PC-9 (cell line): Measurements from ENCODE around the gene STAG1. TPM values are rescaled to one million over a fixed set of nuclear protein-coding genes. Genes with fewer than 3 reads are reported as not detected.
A peak's percentile ranks its signal among the peaks of the same experiment; 100 is the strongest.

Experiments
- BruUV-seq: library from RNA; stranded (reverse); fragments of 400-500 nt; replicated peaks from 2 replicates; lab custom pipeline; 2021; lab: Mats Ljungman, UMichigan
- CTCF ChIA-PET: fragments of 300-600 bp; sonication (Branson Sonifier 250); formaldehyde crosslinking; loops from one replicate; lab custom pipeline; 2022; ENCODE audit warnings: antibody characterized with exemption; lab: Charles Lee
- POLR2A ChIA-PET: fragments of 300-600 bp; sonication (Branson Sonifier 250); formaldehyde crosslinking; loops from one replicate; lab custom pipeline; 2022; ENCODE audit warnings: antibody characterized with exemption; ENCODE audit not compliant: unreplicated experiment; lab: Charles Lee
- DNase-seq, 2 experiments: peaks; one replicate each; pipeline versions ENCODE4 v3.0.0 to v3.0.0-alpha.2; 2015 to 2022; ENCODE audit warnings: mixed read lengths in 1 of 2
- H2AFZ ChIP-seq: fragments of 200-600 bp; sonication (generic); 2 replicates; pipeline ENCODE4 v1.8.1; 2017; ENCODE audit warnings: antibody characterized with exemption
- H3F3A ChIP-seq: fragments of 200-600 bp; sonication (generic); 2 replicates; pipeline ENCODE4 v1.8.1; 2017; ENCODE audit warnings: antibody characterized with exemption, mild to moderate bottlenecking, low read depth; ENCODE audit not compliant: insufficient read depth
- H3K27ac ChIP-seq: fragments of 200-600 bp; sonication (generic); 2 replicates; pipeline ENCODE4 v1.6.1; 2016; ENCODE audit warnings: mixed run types
- H3K27me3 ChIP-seq: fragments of 200-600 bp; sonication (generic); 2 replicates; pipeline ENCODE4 v1.6.1; 2016; ENCODE audit warnings: low read depth, mixed run types; ENCODE audit not compliant: insufficient read depth
- H3K36me3 ChIP-seq: fragments of 200-600 bp; sonication (generic); 2 replicates; pipeline ENCODE4 v1.6.1; 2016; ENCODE audit warnings: low read depth, mixed run types
- H3K4me1 ChIP-seq: fragments of 200-600 bp; sonication (generic); replicated peaks from 2 replicates; pipeline ENCODE4 v1.6.1; 2016; ENCODE audit warnings: mixed run types; ENCODE audit not compliant: insufficient read depth
- H3K4me2 ChIP-seq: fragments of 200-600 bp; sonication (generic); 2 replicates; pipeline ENCODE4 v1.6.1; 2017; ENCODE audit warnings: mixed run types
- H3K4me3 ChIP-seq: fragments of 200-600 bp; sonication (generic); 2 replicates; pipeline ENCODE4 v1.6.1; 2016; ENCODE audit warnings: mixed run types
- H3K79me2 ChIP-seq: fragments of 200-600 bp; sonication (generic); 2 replicates; pipeline ENCODE4 v1.6.1; 2017; ENCODE audit warnings: low read depth, mixed run types
- H3K9me2 ChIP-seq: fragments of 200-600 bp; sonication (generic); 2 replicates; pipeline ENCODE4 v1.8.1; 2017; ENCODE audit warnings: mild to moderate bottlenecking; ENCODE audit not compliant: insufficient read depth
- H3K9me3 ChIP-seq: fragments of 200-600 bp; sonication (generic); 2 replicates; pipeline ENCODE4 v1.8.1; 2016; ENCODE audit warnings: low read depth; ENCODE audit not compliant: insufficient read depth
- H4K20me1 ChIP-seq: fragments of 200-600 bp; sonication (generic); 2 replicates; pipeline ENCODE4 v1.8.1; 2017; ENCODE audit not compliant: insufficient read depth
- CTCF ChIP-seq: fragments of 200-600 bp; sonication (generic); conservative IDR thresholded peaks from 2 replicates; pipeline ENCODE4 v1.6.1; 2017; ENCODE audit warnings: mixed run types, antibody characterized with exemption, mild to moderate bottlenecking, moderate library complexity
- EZH2 ChIP-seq: fragments of 200-600 bp; sonication (generic); IDR thresholded peaks from 2 replicates; pipeline ENCODE4 v1.8.0; 2017; ENCODE audit warnings: antibody characterized with exemption, low read depth
- intact Hi-C: fragments of 100-400 bp; cut with micrococcal nuclease; formaldehyde crosslinking; loops from one replicate; pipeline ENCODE4 v1.10.0; 2022; ENCODE audit not compliant: unreplicated experiment
- total RNA-seq: library from RNA; stranded (reverse); gene quantifications from 2 replicates; pipeline ENCODE4 v1.2.3, GENCODE V29; 2021

STAG1 gene
- total RNA-seq, 1 experiment from 2014 or later: 39.3 TPM

GRCh38 chr3:136787349-136787748 lies 35.2 kb upstream of the STAG1 start:
- Histone ChIP-seq H3F3A (peaks cover 6% of the 10 kb centered on the region; the same call in 1 of the 2 replicates), H3K27ac (peak overlapping the region; percentile 94), H2AFZ (peak overlapping the region; percentile 82), H3K36me3 (no peaks in the 10 kb centered on the region), H3K4me1 (peaks cover 19% of the 10 kb centered on the region), H4K20me1 (no peaks in the 10 kb centered on the region), H3K9me2 (no peaks in the 10 kb centered on the region), H3K79me2 (no peaks in the 10 kb centered on the region), H3K9me3 (no peaks in the 10 kb centered on the region), H3K27me3 (no peaks in the 10 kb centered on the region), H3K4me3 (0 out of 2 replicates have a peak overlapping the region, but pooled peaks have one; percentile 28), H3K4me2 (peak overlapping the region; percentile 73)
- TF ChIP-seq CTCF: no peak
- BruUV-seq: no TSS peak
- DNase-seq: no peak
- intact Hi-C loops: no loop called here
- POLR2A ChIA-PET: interaction anchor here (0.6 to 0.7 kb wide), 3 partner anchors 240 to 696 kb away, joined by 3 to 4 read pairs (median 3); no protein-coding TSS in a partner anchor
- CTCF ChIA-PET: no interaction called here

- Histone ChIP-seq H3K4me2 (no peak overlapping the region), H3K79me2 (no peaks in the 10 kb centered on the region), H3K4me3 (no peak overlapping the region), H3K36me3 (no peaks in the 10 kb centered on the region), H3K9me3 (no peaks in the 10 kb centered on the region), H3K27me3 (no peaks in the 10 kb centered on the region), H3F3A (peaks cover 6% of the 10 kb centered on the region; the same call in 1 of the 2 replicates), H4K20me1 (no peaks in the 10 kb centered on the region), H2AFZ (no peak overlapping the region), H3K4me1 (peaks cover 19% of the 10 kb centered on the region), H3K9me2 (no peaks in the 10 kb centered on the region), H3K27ac (no peak overlapping the region)
- CTCF ChIA-PET: interaction anchor here (0.6 kb wide), 1 partner anchor 171 kb away, joined by 3 read pairs; no protein-coding TSS in a partner anchor
- POLR2A ChIA-PET: no interaction called here
- no TSS peak for BruUV-seq
- intact Hi-C loops: no loop called here
- DNase-seq: no peak
- TF ChIP-seq CTCF (no peak), EZH2 (no peak)
These were observed 31.6 kb upstream of the STAG1 start for GRCh38 chr3:136783708-136784191.

- H3K4me3 ChIP-seq: no peak overlapping the region
- ChIA-PET POLR2A (no interaction called here), CTCF (no interaction called here)
- no peak overlapping the region for H3K4me2 ChIP-seq
- no TSS peak for BruUV-seq
- H3K27me3 ChIP-seq: no peaks in the 10 kb centered on the region
- DNase-seq: no peak
- no peak overlapping the region for H2AFZ ChIP-seq
- no peaks in the 10 kb centered on the region for H3K36me3 ChIP-seq
- no peak overlapping the region for H3K27ac ChIP-seq
- H3K79me2 ChIP-seq: no peaks in the 10 kb centered on the region
- no peak for TF ChIP-seq CTCF
- no peak for TF ChIP-seq EZH2
- H3F3A ChIP-seq: no peaks in the 10 kb centered on the region
- intact Hi-C loops: no loop called here
- H4K20me1 ChIP-seq: no peaks in the 10 kb centered on the region
- H3K9me3 ChIP-seq: no peaks in the 10 kb centered on the region
- H3K9me2 ChIP-seq: no peaks in the 10 kb centered on the region
- H3K4me1 ChIP-seq: peaks cover under 1% of the 10 kb centered on the region; the same call in 1 of the 2 replicates
These were observed 28.6 kb upstream of the STAG1 start for GRCh38 chr3:136780741-136781140.
